ENCODE results near the gene SATB2.

DNA sequence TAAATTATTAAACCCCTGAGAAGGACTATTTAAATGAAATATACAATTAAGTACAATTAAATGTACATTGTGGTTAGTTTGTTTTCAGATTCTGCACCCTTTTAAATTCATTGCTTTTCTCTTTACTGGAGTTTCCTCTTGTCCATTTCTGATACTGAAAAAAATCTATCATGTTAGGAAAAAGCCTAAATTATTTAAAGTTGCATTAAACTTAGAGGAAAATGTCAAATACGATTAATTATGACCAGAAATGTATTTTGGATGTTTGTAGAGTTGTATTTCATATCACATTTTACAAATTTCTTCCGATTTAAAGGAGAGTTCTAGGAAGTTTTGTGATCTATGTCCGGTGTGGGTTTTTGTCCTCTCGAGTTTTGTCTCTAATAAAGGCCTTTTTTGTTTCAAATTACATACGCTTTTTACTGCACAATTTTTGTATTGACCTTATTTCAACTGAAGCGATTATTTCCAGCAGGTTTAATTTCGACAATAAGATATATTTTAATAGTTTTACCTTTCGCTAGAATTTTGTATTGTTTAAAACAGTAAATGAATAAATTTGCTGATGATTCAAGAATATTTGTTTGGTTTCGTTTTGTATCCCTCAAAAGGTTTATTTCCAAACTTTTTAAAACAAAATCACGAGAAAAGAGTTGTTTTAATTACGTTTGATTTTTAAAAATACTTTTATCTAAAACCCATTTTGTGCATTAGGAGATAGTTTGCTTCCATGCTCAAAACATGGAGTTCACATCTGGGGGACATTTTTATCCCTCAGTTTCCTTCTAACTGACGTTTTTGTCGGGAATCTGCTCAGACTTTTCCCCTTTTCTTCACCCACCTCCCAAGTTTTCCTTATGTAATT lies 3.3 kb upstream of the SATB2 start:
- TF ChIP-seq POLR2A (IDR thresholded peaks at IDR 0.05), result no peak
- TF ChIP-seq, protein P1, sequence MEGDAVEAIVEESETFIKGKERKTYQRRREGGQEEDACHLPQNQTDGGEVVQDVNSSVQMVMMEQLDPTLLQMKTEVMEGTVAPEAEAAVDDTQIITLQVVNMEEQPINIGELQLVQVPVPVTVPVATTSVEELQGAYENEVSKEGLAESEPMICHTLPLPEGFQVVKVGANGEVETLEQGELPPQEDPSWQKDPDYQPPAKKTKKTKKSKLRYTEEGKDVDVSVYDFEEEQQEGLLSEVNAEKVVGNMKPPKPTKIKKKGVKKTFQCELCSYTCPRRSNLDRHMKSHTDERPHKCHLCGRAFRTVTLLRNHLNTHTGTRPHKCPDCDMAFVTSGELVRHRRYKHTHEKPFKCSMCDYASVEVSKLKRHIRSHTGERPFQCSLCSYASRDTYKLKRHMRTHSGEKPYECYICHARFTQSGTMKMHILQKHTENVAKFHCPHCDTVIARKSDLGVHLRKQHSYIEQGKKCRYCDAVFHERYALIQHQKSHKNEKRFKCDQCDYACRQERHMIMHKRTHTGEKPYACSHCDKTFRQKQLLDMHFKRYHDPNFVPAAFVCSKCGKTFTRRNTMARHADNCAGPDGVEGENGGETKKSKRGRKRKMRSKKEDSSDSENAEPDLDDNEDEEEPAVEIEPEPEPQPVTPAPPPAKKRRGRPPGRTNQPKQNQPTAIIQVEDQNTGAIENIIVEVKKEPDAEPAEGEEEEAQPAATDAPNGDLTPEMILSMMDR (IDR thresholded peaks at IDR 0.05), result no peak
